Measurements from ENCODE around the gene RSPH4A.
A peak's percentile ranks its signal among the peaks of the same experiment; 100 is the strongest.

RSPH4A gene

GRCh38 chr6:116605935-116606334 lies 10.3 kb upstream of the RSPH4A start:
- no peak for TF ChIP-seq EZH2 (IDR thresholded peaks at IDR 0.05; ENCODE audit: borderline replicate concordance, low read length)
- TF ChIP-seq CTCF (IDR thresholded peaks at IDR 0.05; ENCODE audit: low read length) = no peak
- no peak overlapping the region for H3K27ac ChIP-seq (ENCODE audit: low read depth, low read length, poor library complexity, severe bottlenecking)
- H3K4me3 ChIP-seq (ENCODE audit: low read depth, low read length, poor library complexity, severe bottlenecking) = no peak overlapping the region
- no peaks in the 10 kb centered on the region for H3F3A ChIP-seq (ENCODE audit: insufficient read depth, low read length)
- no peaks in the 10 kb centered on the region for H3K36me3 ChIP-seq (ENCODE audit: insufficient read depth, low read length)
- H3K27me3 ChIP-seq (ENCODE audit: insufficient read depth, low read length) = no peaks in the 10 kb centered on the region
- no peaks in the 10 kb centered on the region for H3K9me2 ChIP-seq (ENCODE audit: low read depth, low read length)
- no peak overlapping the region for H2AFZ ChIP-seq (ENCODE audit: low read length)
- no peak overlapping the region for H3K9ac ChIP-seq (ENCODE audit: low read length)
- H3K4me2 ChIP-seq (ENCODE audit: low read length) = no peak overlapping the region
- no peaks in the 10 kb centered on the region for H3K79me2 ChIP-seq (ENCODE audit: insufficient read depth, low read length)
- no peaks in the 10 kb centered on the region for H3K9me3 ChIP-seq (ENCODE audit: low read length)
- no peaks in the 10 kb centered on the region for H4K20me1 ChIP-seq (ENCODE audit: insufficient read depth, low read length)
- H3K4me1 ChIP-seq (ENCODE audit: insufficient read depth, low read length, severe bottlenecking) = no peaks in the 10 kb centered on the region

- no peak overlapping the region for H3K4me2 ChIP-seq (ENCODE audit: low read length)
- no peak overlapping the region for H3K27ac ChIP-seq (ENCODE audit: low read depth, low read length, poor library complexity, severe bottlenecking)
- no peaks in the 10 kb centered on the region for H3K36me3 ChIP-seq (ENCODE audit: insufficient read depth, low read length)
- TF ChIP-seq CTCF (IDR thresholded peaks at IDR 0.05; ENCODE audit: low read length) = no peak
- TF ChIP-seq EZH2 (IDR thresholded peaks at IDR 0.05; ENCODE audit: borderline replicate concordance, low read length) = no peak
- H3K27me3 ChIP-seq (ENCODE audit: insufficient read depth, low read length) = no peaks in the 10 kb centered on the region
- no peak overlapping the region for H3K4me3 ChIP-seq (ENCODE audit: low read depth, low read length, poor library complexity, severe bottlenecking)
- H3K4me1 ChIP-seq (ENCODE audit: insufficient read depth, low read length, severe bottlenecking) = peaks cover 5% of the 10 kb centered on the region
- H2AFZ ChIP-seq (ENCODE audit: low read length) = no peak overlapping the region
- no peaks in the 10 kb centered on the region for H4K20me1 ChIP-seq (ENCODE audit: insufficient read depth, low read length)
- no peaks in the 10 kb centered on the region for H3F3A ChIP-seq (ENCODE audit: insufficient read depth, low read length)
- H3K9me3 ChIP-seq (ENCODE audit: low read length) = no peaks in the 10 kb centered on the region
- H3K9me2 ChIP-seq (ENCODE audit: low read depth, low read length) = no peaks in the 10 kb centered on the region
- H3K9ac ChIP-seq (ENCODE audit: low read length) = no peak overlapping the region
- H3K79me2 ChIP-seq (ENCODE audit: insufficient read depth, low read length) = no peaks in the 10 kb centered on the region
These were observed 5.2 kb upstream of the RSPH4A start for GRCh38 chr6:116611056-116611455.

GRCh38 chr6:116616737-116617053 lies 416 bp downstream of the RSPH4A start:
- Histone ChIP-seq H3K9ac (ENCODE audit: low read length) (no peak overlapping the region), H3K9me2 (ENCODE audit: low read depth, low read length) (no peaks in the 10 kb centered on the region), H3K27ac (ENCODE audit: low read depth, low read length, poor library complexity, severe bottlenecking) (no peak overlapping the region), H3K36me3 (ENCODE audit: insufficient read depth, low read length) (no peaks in the 10 kb centered on the region), H3K4me2 (ENCODE audit: low read length) (peak overlapping the region; percentile 83), H4K20me1 (ENCODE audit: insufficient read depth, low read length) (no peaks in the 10 kb centered on the region), H2AFZ (ENCODE audit: low read length) (no peak overlapping the region), H3K4me1 (ENCODE audit: insufficient read depth, low read length, severe bottlenecking) (peaks cover 18% of the 10 kb centered on the region), H3K4me3 (ENCODE audit: low read depth, low read length, poor library complexity, severe bottlenecking) (peak overlapping the region; percentile 61), H3F3A (ENCODE audit: insufficient read depth, low read length) (no peaks in the 10 kb centered on the region), H3K79me2 (ENCODE audit: insufficient read depth, low read length) (no peaks in the 10 kb centered on the region), H3K9me3 (ENCODE audit: low read length) (no peaks in the 10 kb centered on the region), H3K27me3 (ENCODE audit: insufficient read depth, low read length) (no peaks in the 10 kb centered on the region)
- TF ChIP-seq EZH2 (IDR thresholded peaks at IDR 0.05; ENCODE audit: borderline replicate concordance, low read length) (no peak), CTCF (IDR thresholded peaks at IDR 0.05; ENCODE audit: low read length) (no peak)

Data from OCI-LY1 (cell line).